ENCODE results near the gene CALD1.

The CALD1 gene, protein sequence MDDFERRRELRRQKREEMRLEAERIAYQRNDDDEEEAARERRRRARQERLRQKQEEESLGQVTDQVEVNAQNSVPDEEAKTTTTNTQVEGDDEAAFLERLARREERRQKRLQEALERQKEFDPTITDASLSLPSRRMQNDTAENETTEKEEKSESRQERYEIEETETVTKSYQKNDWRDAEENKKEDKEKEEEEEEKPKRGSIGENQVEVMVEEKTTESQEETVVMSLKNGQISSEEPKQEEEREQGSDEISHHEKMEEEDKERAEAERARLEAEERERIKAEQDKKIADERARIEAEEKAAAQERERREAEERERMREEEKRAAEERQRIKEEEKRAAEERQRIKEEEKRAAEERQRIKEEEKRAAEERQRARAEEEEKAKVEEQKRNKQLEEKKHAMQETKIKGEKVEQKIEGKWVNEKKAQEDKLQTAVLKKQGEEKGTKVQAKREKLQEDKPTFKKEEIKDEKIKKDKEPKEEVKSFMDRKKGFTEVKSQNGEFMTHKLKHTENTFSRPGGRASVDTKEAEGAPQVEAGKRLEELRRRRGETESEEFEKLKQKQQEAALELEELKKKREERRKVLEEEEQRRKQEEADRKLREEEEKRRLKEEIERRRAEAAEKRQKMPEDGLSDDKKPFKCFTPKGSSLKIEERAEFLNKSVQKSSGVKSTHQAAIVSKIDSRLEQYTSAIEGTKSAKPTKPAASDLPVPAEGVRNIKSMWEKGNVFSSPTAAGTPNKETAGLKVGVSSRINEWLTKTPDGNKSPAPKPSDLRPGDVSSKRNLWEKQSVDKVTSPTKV

GRCh38 chr7:134778941-134779740, at the start of gene CALD1:
Gene CALD1 (plus strand): TSS chr7:134779634. CDS start chr7:134867734, 88,100 bp downstream.
- peak; percentile 100 for DNase-seq (ENCODE audit: low read depth)
- TF ChIP-seq, protein P1, sequence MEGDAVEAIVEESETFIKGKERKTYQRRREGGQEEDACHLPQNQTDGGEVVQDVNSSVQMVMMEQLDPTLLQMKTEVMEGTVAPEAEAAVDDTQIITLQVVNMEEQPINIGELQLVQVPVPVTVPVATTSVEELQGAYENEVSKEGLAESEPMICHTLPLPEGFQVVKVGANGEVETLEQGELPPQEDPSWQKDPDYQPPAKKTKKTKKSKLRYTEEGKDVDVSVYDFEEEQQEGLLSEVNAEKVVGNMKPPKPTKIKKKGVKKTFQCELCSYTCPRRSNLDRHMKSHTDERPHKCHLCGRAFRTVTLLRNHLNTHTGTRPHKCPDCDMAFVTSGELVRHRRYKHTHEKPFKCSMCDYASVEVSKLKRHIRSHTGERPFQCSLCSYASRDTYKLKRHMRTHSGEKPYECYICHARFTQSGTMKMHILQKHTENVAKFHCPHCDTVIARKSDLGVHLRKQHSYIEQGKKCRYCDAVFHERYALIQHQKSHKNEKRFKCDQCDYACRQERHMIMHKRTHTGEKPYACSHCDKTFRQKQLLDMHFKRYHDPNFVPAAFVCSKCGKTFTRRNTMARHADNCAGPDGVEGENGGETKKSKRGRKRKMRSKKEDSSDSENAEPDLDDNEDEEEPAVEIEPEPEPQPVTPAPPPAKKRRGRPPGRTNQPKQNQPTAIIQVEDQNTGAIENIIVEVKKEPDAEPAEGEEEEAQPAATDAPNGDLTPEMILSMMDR (conservative IDR thresholded peaks at IDR 0.05; ENCODE audit: low read length): no peak
- H3K4me3 ChIP-seq (ENCODE audit: low read length): peak within 1 kb of the TSS; percentile 77

- TF ChIP-seq, protein P1 (conservative IDR thresholded peaks at IDR 0.05; ENCODE audit: low read length): no peak
- peak; percentile 26 for DNase-seq (ENCODE audit: low read depth)
- peak overlapping the region; percentile 12; the same call in 1 of the 2 replicates for H3K4me3 ChIP-seq (ENCODE audit: low read length)
Measured at GRCh38 chr7:134729895-134730294, 49.5 kb upstream of the CALD1 start.

GRCh38 chr7:134730411-134730829, 49.0 kb upstream of the CALD1 start:
- TF ChIP-seq, protein P1 (conservative IDR thresholded peaks at IDR 0.05; ENCODE audit: low read length): 0 out of 2 replicates have a peak, but pooled peaks have one; percentile 10
- 0 out of 2 replicates have a peak overlapping the region, but pooled peaks have one; percentile 12 for H3K4me3 ChIP-seq (ENCODE audit: low read length)
- peak; percentile 81 for DNase-seq (ENCODE audit: low read depth)

DNA sequence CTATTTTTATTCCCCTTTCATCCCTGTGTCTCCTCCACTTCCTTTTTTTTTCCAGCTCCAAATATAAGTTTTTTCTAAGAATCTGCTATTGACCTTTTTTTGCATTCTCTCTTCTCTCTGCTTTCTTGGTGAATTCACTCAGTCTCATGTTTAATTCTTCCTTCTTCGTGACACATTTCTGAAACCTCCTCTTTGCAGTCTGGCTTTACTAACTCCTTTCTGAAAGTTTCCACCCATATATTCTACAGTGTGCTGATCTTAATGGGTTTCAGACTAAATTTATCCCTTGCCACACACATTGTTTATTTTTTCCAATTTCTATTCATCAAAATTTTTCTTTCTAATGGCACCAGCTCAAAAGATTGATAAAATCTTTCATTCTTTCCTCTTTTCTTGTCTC, 47.8 kb upstream of the CALD1 start:
- no peak overlapping the region for H3K4me3 ChIP-seq (ENCODE audit: low read length)
- no peak for DNase-seq (ENCODE audit: low read depth)
- TF ChIP-seq, protein P1 (conservative IDR thresholded peaks at IDR 0.05; ENCODE audit: low read length): no peak

DNA sequence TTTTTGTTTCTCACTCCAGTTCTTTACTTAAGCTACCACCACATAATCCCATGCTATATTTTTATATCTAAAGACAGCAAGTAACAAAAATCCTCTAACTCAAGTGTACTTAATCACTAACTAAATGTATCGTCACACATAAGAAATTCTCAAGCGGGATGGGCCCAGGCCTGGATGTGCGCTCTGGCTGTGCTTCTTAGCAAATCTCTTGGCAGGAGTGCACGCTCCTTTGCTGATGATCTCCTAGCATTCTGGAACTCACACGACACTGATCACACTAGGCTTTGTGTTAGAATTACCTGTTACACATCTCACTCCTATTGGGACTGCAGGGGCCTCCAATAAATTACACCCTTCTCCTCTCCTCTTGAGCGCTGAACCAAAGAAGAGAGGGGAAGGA, 46.7 kb upstream of the CALD1 start:
- TF ChIP-seq, protein P1 (conservative IDR thresholded peaks at IDR 0.05; ENCODE audit: low read length): no peak
- H3K4me3 ChIP-seq (ENCODE audit: low read length): no peak overlapping the region
- DNase-seq (ENCODE audit: low read depth): no peak

DNA sequence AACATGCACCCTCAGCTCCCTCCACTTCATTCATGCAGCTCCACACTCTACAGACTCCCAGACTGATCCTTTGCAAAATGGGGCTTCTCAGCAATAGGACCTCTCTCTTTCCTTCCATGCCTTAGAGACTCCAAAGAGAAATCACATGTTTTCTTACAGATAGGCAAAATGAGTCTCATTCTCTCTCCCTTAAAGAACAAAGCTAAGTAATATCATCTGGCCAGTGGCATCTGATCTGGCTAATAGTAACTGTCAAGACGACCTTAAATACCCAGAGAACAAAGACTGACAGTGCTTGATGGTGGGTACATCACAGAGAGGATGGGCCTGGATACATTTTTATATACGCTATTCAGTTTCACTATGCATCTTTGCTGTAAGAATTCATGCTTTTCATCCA, 43.1 kb upstream of the CALD1 start:
- no peak for DNase-seq (ENCODE audit: low read depth)
- TF ChIP-seq, protein P1 (conservative IDR thresholded peaks at IDR 0.05; ENCODE audit: low read length): no peak
- no peak overlapping the region for H3K4me3 ChIP-seq (ENCODE audit: low read length)
